K562 (cell line): Measurements from ENCODE around the gene ETHE1. TPM values are rescaled to one million over a fixed set of nuclear protein-coding genes. Genes with fewer than 3 reads are reported as not detected.

Experiments used
- BCOR ChIP-seq: fragments of 450-650 bp; IDR thresholded peaks from 2 replicates; pipeline ENCODE4 v1.6.1; 2016
- DACH1 ChIP-seq: fragments of 450-650 bp; IDR thresholded peaks from 2 replicates; pipeline ENCODE4 v1.6.1; 2018; ENCODE audit not compliant: partially characterized antibody
- DPF2 ChIP-seq: fragments of 450-650 bp; IDR thresholded peaks from 2 replicates; pipeline ENCODE4 v1.6.1; 2016
- FOXJ2 ChIP-seq: fragments of 200-800 bp; sonication (Bioruptor generic); IDR thresholded peaks from 2 replicates; pipeline ENCODE4 v1.6.1; 2016; ENCODE audit warnings: missing genetic modification characterization, missing compliant biosample characterization
- GABPA ChIP-seq: fragments of 200-800 bp; sonication (Bioruptor generic); conservative IDR thresholded peaks from 2 replicates; pipeline ENCODE4 v1.6.1; 2016; ENCODE audit warnings: low read depth, missing genetic modification characterization, missing compliant biosample characterization
- JUND ChIP-seq, 2 experiments: IDR thresholded peaks; 2 replicates in 1 of 2; 3 replicates in 1 of 2; pipeline ENCODE4 v1.6.1; 2011; ENCODE audit warnings: borderline replicate concordance in 2 of 2, low read depth in 2 of 2, low read length in 2 of 2, improper control_type of control experiment in 1 of 2, missing biosample characterization in 1 of 2, missing genetic modification characterization in 1 of 2, missing genetic modification reagents in 1 of 2
- NEUROD1 ChIP-seq: fragments of 150-350 bp; IDR thresholded peaks from 2 replicates; pipeline ENCODE4 v1.6.1; 2014; ENCODE audit warnings: borderline replicate concordance, low read length, low read depth; ENCODE audit not compliant: partially characterized antibody
- NFE2 ChIP-seq: IDR thresholded peaks from 2 replicates; pipeline ENCODE4 v1.6.1; 2014; ENCODE audit warnings: antibody characterized with exemption, low read depth
- RCOR1 ChIP-seq, 2 experiments: IDR thresholded peaks; 2 replicates each; pipeline ENCODE4 v1.6.1; 2012; ENCODE audit warnings: low read depth in 2 of 2, low read length in 2 of 2, borderline replicate concordance in 1 of 2, improper control_type of control experiment in 1 of 2
- XRCC5 ChIP-seq: fragments of 200-400 bp; formaldehyde crosslinking; IDR thresholded peaks from 2 replicates; pipeline ENCODE4 v1.6.1; 2017; ENCODE audit warnings: low read depth, mild to moderate bottlenecking, low read length
- ZSCAN32 ChIP-seq: fragments of 450-650 bp; formaldehyde crosslinking; IDR thresholded peaks from 2 replicates; pipeline ENCODE4 v1.4.0; 2020; ENCODE audit warnings: mild to moderate bottlenecking, moderate library complexity
- polyA plus RNA-seq, 8 experiments: library from polyadenylated mRNA; depleted of rRNA in 4 of 8; stranded (reverse) in 5 of 8; unstranded in 3 of 8; fragments of >200 nt; fragmentation: Nextera tagmentation in 2 of 8; fragmentation: Illumina TruSeq in 1 of 8; extraction: Ambion mirVana in 2 of 8; extraction: Trizol in 1 of 8; gene quantifications; 2 replicates each; pipeline versions ENCODE4 v1.2.1 to v1.2.3, GENCODE V29; 2011 to 2014; ENCODE audit warnings: inconsistent platforms in 1 of 8, missing spikeins in 1 of 8
- total RNA-seq, 7 experiments: library from RNA; depleted of rRNA in 6 of 7; stranded (reverse); fragments of >200 nt in 6 of 7; fragmentation: Illumina TruSeq in 2 of 7; extraction: Trizol in 2 of 7; gene quantifications; 2 replicates each; pipeline versions ENCODE4 v1.2.1 to v1.2.3, GENCODE V29; 2011 to 2021; ENCODE audit warnings: low replicate concordance in 1 of 7
- TF ChIP-seq, protein P1 (sequence below): IDR thresholded peaks from 2 replicates; pipeline ENCODE4 v1.6.1; 2016; ENCODE audit warnings: missing genetic modification characterization, missing compliant biosample characterization
- TF ChIP-seq, protein P2 (sequence below), 2 experiments: fragments of 450-650 bp in 1 of 2; IDR thresholded peaks; 2 replicates each; pipeline ENCODE4 v1.6.1; 2011 to 2017; ENCODE audit warnings: low read depth in 2 of 2, antibody characterized with exemption in 1 of 2, borderline replicate concordance in 1 of 2, low read length in 1 of 2, mild to moderate bottlenecking in 1 of 2, mixed read lengths in 1 of 2; ENCODE audit not compliant: control insufficient read depth in 1 of 2
- TF ChIP-seq, protein P3 (sequence below): fragments of 450-650 bp; formaldehyde crosslinking; IDR thresholded peaks from 2 replicates; pipeline ENCODE4 v1.4.0; 2020; ENCODE audit warnings: mild to moderate bottlenecking
- TF ChIP-seq, protein P4 (sequence below): fragments of 250-450 bp; sonication (Bioruptor Pico); IDR thresholded peaks from 2 replicates; pipeline ENCODE4 v1.4.0; 2020; ENCODE audit warnings: mild to moderate bottlenecking, moderate library complexity
- TF ChIP-seq, protein P5 (sequence below): fragments of 200-400 bp; formaldehyde crosslinking; IDR thresholded peaks from 2 replicates; pipeline ENCODE4 v1.6.1; 2017; ENCODE audit warnings: mild to moderate bottlenecking, low read depth, low read length, moderate library complexity

Gene ETHE1
- total and polyA plus RNA-seq, 9 of the 15 experiments (the other 6 are each of a cell fraction or from before 2014, with no cell fraction given): 2.9 to 21.0 (median 10.2) TPM

DNA sequence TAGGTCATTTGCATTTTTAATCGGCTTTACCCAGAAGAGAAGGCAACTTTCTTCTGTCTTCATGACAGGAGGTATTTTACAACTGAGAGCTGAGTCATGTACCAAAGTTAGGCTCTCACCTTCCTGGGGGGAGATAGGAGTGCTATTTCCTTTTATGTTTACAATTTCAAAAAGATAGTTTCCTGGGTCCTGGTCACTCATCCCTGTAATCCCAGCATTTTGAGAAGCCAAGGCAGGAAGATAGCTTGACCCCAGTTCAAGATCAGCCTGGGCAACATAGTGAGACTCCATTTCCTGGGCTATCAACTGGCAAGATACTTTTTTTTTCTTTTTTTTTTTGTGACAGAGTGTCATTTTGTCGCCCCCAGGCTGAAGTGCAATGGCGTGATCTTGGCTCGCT lies 69.2 kb downstream of the ETHE1 start (continued):
- TF ChIP-seq JUND (IDR thresholded peaks at IDR 0.05; ENCODE audit: borderline replicate concordance, low read depth, low read length) (peak; percentile 69; the same call in 1 of the 2 replicates), JUND (tag; IDR thresholded peaks at IDR 0.05; ENCODE audit: borderline replicate concordance, low read depth, low read length) (peak; percentile 48; the same call in 1 of the 3 replicates), DACH1 (no peak), BCOR (peak; percentile 39; the same call in 1 of the 2 replicates), RCOR1 (IDR thresholded peaks at IDR 0.05; ENCODE audit: borderline replicate concordance in 1 of 2, low read depth in 2 of 2, low read length in 2 of 2) (no peak), DPF2 (peak; percentile 70; the same call in 1 of the 2 replicates), ZSCAN32 (CRISPR knock-in tag) (no peak), FOXJ2 (tag) (no peak), XRCC5 (no peak), NFE2 (peak; percentile 78), NEUROD1 (no peak), GABPA (tag) (no peak)
- TF ChIP-seq, protein P1, sequence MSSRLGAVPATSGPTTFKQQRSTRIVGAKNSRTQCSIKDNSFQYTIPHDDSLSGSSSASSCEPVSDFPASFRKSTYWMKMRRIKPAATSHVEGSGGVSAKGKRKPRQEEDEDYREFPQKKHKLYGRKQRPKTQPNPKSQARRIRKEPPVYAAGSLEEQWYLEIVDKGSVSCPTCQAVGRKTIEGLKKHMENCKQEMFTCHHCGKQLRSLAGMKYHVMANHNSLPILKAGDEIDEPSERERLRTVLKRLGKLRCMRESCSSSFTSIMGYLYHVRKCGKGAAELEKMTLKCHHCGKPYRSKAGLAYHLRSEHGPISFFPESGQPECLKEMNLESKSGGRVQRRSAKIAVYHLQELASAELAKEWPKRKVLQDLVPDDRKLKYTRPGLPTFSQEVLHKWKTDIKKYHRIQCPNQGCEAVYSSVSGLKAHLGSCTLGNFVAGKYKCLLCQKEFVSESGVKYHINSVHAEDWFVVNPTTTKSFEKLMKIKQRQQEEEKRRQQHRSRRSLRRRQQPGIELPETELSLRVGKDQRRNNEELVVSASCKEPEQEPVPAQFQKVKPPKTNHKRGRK (tag): no peak
- TF ChIP-seq, protein P2, sequence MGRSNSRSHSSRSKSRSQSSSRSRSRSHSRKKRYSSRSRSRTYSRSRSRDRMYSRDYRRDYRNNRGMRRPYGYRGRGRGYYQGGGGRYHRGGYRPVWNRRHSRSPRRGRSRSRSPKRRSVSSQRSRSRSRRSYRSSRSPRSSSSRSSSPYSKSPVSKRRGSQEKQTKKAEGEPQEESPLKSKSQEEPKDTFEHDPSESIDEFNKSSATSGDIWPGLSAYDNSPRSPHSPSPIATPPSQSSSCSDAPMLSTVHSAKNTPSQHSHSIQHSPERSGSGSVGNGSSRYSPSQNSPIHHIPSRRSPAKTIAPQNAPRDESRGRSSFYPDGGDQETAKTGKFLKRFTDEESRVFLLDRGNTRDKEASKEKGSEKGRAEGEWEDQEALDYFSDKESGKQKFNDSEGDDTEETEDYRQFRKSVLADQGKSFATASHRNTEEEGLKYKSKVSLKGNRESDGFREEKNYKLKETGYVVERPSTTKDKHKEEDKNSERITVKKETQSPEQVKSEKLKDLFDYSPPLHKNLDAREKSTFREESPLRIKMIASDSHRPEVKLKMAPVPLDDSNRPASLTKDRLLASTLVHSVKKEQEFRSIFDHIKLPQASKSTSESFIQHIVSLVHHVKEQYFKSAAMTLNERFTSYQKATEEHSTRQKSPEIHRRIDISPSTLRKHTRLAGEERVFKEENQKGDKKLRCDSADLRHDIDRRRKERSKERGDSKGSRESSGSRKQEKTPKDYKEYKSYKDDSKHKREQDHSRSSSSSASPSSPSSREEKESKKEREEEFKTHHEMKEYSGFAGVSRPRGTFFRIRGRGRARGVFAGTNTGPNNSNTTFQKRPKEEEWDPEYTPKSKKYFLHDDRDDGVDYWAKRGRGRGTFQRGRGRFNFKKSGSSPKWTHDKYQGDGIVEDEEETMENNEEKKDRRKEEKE (IDR thresholded peaks at IDR 0.05; ENCODE audit: borderline replicate concordance in 1 of 2, control insufficient read depth in 1 of 2, low read depth in 2 of 2, low read length in 1 of 2): no peak
- TF ChIP-seq, protein P3, sequence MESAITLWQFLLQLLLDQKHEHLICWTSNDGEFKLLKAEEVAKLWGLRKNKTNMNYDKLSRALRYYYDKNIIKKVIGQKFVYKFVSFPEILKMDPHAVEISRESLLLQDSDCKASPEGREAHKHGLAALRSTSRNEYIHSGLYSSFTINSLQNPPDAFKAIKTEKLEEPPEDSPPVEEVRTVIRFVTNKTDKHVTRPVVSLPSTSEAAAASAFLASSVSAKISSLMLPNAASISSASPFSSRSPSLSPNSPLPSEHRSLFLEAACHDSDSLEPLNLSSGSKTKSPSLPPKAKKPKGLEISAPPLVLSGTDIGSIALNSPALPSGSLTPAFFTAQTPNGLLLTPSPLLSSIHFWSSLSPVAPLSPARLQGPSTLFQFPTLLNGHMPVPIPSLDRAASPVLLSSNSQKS (CRISPR knock-in tag): no peak
- TF ChIP-seq, protein P4, sequence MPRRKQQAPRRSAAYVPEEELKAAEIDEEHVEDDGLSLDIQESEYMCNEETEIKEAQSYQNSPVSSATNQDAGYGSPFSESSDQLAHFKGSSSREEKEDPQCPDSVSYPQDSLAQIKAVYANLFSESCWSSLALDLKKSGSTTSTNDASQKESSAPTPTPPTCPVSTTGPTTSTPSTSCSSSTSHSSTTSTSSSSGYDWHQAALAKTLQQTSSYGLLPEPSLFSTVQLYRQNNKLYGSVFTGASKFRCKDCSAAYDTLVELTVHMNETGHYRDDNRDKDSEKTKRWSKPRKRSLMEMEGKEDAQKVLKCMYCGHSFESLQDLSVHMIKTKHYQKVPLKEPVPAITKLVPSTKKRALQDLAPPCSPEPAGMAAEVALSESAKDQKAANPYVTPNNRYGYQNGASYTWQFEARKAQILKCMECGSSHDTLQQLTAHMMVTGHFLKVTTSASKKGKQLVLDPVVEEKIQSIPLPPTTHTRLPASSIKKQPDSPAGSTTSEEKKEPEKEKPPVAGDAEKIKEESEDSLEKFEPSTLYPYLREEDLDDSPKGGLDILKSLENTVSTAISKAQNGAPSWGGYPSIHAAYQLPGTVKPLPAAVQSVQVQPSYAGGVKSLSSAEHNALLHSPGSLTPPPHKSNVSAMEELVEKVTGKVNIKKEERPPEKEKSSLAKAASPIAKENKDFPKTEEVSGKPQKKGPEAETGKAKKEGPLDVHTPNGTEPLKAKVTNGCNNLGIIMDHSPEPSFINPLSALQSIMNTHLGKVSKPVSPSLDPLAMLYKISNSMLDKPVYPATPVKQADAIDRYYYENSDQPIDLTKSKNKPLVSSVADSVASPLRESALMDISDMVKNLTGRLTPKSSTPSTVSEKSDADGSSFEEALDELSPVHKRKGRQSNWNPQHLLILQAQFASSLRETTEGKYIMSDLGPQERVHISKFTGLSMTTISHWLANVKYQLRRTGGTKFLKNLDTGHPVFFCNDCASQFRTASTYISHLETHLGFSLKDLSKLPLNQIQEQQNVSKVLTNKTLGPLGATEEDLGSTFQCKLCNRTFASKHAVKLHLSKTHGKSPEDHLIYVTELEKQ (CRISPR knock-in tag): no peak
- TF ChIP-seq, protein P5, sequence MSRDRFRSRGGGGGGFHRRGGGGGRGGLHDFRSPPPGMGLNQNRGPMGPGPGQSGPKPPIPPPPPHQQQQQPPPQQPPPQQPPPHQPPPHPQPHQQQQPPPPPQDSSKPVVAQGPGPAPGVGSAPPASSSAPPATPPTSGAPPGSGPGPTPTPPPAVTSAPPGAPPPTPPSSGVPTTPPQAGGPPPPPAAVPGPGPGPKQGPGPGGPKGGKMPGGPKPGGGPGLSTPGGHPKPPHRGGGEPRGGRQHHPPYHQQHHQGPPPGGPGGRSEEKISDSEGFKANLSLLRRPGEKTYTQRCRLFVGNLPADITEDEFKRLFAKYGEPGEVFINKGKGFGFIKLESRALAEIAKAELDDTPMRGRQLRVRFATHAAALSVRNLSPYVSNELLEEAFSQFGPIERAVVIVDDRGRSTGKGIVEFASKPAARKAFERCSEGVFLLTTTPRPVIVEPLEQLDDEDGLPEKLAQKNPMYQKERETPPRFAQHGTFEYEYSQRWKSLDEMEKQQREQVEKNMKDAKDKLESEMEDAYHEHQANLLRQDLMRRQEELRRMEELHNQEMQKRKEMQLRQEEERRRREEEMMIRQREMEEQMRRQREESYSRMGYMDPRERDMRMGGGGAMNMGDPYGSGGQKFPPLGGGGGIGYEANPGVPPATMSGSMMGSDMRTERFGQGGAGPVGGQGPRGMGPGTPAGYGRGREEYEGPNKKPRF: no peak
